Measurements from ENCODE around the gene TMPRSS15.
"Not testable (repeated sequence)": the region's sequence is repeated elsewhere in the genome, so short reads cannot be mapped to it uniquely, and the experiment has no call there.

The TMPRSS15 gene

DNA sequence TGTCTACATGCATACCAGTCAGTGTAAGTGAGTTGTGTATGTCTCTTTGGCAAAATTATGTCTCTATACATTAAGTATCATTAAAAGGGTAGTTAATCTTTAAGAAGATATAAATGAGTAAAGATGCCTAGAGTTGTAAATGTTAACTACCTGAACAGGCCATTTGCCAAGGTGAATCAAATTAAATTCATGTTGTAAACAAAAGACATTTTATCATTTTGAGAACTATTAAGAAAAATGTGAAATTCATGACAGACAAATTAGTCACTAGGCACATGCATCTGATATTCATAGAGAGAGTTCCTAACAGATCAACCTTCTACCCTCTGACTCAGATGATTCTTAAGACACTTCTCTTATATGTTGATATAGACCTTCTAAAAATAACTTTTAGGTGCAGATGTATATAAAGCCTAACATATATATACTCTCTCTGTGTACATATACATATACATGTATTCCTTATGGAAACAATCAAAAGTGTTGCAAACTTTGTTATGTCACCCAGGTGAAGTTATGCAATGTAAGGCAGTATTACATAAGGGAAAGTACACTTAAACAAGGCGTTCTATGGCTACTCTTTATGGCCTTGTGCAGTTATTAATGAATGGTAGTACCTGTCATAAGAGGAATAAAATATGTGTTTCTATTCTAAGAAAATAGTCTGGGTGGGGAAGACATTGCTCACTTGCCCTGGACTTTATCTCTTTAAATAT lies at the start of gene TMPRSS15:
Gene TMPRSS15 (minus strand): TSS at position 51 of the 716 bp plus-strand sequence. CDS start 163 bp downstream, outside the sequence.
- DNase-seq, result no peak

DNA sequence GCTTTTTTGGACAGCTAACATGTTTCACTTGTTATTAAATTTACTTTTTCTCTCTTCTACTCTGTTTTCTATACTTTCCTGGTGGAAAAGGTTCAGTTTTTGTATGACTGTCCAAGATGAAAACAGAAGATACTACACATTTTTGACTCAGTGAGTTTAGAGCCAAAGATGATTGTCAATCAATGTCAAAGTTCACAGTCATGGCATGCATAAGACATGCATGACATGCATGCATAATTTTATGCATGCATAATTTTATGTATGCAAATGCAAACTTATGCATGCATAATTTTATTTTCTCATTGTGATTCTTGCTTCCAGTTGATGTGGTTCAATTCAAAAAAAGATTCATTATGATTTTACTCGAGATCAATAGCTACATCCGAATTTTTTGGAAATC lies 48.1 kb upstream of the TMPRSS15 start:
- DNase-seq, result no peak

DNA sequence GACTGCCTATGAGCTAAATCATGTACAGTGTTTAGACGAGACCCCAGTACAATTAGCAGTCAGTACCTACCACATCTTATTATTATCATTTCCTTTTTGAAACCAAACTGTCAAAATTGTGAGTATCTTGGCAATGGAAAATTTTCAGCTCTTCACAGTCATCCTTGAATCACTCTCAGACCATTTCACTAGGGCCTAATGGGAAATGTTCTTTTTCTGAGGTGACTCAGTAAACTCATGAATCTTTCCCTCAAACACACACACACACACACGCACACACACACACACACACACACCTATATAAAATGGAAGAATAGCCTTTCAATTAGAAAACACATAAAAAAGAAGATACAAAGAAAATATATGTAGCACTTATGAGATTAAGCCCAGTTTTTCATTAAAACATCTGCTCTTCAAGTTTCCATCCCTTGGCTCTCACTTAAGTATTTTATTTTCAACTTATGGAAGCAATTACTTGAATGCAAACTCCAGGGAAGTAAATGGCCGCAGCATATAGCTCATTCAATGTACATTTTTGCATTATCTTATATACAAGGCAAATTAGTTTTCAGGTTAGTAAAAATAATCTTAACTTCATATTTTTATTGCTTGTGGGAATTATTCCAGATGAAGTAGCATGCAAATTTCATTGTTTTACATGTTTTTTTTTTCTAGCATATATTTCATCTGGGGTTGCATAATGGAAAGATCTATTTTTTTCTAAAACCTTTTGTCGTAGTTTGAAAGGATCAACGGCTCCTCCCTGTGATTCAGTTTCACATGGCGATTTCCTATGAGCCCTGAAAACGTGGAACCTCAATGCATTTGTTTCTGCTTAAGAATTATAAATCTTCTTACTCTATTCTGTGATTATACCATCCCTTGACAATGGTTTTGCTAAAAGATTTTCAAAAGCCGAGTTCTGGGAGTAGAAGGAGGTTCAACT lies 46.3 kb upstream of the TMPRSS15 start:
- DNase-seq, result peak; percentile 31

DNA sequence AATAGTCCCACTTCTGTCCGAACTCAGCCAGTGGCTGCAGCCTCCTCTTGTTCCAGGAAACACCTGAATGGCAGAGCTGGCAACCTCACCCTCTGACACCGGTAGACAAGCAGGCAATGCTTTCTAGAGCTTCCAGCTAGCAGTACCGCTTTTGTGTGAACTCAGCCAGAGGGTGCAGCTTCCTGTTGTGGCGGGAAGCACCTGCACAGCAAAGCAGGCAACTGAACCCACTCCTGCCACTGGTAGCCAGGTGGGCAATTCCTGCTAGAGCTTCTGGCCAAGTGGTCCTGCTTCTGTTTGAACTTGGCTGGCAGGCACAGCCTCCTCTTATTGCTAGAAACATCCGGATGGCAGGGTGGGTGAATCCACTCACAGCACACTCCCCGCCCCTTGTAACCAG lies 40.1 kb upstream of the TMPRSS15 start:
- DNase-seq, result peak; percentile 15

GRCh38 chr21:18443085-18443484 lies 39.5 kb upstream of the TMPRSS15 start:
- DNase-seq, result no peak

DNA sequence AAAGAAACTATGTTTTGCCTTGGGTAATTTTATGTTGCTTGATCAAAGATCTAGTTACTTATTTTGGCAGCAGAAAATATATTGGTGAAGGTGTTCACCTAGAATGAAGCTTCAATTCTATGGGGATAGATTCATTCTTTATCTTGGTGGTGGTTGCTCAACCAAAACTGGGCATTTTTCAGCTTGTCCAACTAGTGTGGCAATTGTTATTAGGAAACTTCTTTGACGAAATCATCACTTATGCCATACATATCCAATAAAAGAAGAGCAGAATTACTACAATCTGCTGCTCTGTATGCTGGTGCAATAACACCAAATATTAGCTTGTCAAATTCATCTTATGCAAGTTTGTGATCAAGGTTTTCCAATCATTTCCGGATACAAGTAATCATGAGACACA lies 26.8 kb upstream of the TMPRSS15 start:
- no peak for DNase-seq

DNA sequence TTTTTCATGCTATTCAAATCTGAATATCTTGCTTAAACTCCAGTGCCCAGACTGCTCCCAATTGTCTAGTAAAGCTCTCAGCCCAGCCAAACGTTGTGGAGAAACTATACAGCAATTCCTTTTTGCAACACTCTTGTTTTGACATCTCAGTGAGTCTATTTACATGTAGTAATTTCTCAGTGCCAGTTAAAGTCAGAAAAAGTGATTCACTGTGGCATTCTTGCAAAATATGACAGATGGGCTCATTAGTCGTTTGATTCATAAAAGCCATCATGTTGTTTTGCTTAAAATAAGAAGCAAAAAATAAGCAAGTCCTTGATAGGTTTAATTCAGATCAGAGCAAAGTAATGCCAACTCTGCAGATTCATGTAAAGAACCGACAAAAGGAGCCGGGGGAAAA lies 20.7 kb upstream of the TMPRSS15 start:
- DNase-seq, result no peak

DNA sequence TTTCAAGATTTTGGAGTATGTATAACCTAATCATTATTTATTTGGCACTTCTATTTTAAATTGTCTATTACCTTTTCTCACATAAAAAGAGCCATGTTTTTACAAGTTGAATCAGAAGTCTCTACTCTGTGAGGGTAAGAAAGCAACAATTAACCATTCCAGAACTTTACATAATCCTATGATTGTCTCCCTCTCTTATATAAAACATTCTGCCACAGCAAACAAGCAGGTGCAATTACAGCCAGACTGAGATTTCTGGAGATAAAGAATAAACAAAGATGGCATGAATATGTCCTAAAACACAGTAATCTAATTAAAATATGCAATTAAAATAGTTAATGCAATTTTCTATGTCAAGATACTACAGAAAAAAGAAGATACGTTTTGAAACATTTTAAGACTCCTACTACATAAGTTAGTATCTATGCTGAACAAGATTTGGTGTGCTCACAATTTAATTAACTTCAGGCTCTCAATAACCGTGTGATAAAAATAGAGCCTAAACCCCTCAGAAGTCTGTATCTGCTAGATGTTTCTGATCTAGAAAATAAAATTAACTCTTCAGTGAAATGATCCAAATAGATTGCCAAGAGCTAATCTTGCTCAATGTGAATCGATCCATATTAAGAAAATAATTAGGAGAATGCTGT lies 13.7 kb upstream of the TMPRSS15 start:
- DNase-seq, result no peak

DNA sequence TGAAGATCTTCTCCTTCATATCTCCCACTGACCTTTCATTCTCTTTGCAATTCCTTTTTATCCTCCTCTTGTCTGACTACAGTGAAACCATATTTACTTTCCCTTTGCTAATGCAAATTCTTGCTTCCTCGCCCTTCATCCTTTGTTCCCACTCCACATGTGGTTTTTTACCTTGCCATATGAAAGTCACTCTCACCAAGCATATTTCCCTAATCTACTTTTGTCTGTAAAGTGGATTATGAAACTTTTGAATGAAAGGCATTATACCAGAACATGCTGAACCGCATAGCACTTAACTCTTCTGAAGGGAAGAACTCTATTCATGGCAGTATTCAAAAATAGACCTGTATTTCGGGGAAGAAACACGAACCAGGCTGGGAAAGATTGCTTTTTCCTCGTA lies 8.0 kb upstream of the TMPRSS15 start:
- no peak for DNase-seq

DNA sequence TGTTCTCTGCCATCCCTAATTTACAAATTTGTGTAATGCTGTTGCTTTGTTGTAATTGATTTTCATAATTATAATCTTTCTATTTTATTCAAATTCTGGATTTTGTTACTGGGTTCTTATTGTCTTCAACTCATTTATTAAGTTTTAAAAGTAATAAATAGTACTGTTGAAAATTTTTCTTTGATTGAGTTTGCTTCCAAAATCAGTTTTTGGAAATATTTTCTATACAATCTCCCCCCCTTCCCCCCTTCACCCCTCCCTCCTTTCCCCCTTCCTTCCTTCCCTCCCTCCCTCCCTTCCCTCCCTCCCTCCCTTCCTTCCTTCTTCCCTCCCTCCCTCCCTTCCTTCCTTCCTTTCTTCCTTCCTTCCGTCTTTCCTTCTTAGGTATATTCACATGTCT lies 6.0 kb upstream of the TMPRSS15 start:
- DNase-seq, result no peak

GRCh38 chr21:18398843-18399242 lies 4.7 kb downstream of the TMPRSS15 start:
- no peak for DNase-seq

GRCh38 chr21:18387994-18388393 lies 15.6 kb downstream of the TMPRSS15 start:
- no peak for DNase-seq

DNA sequence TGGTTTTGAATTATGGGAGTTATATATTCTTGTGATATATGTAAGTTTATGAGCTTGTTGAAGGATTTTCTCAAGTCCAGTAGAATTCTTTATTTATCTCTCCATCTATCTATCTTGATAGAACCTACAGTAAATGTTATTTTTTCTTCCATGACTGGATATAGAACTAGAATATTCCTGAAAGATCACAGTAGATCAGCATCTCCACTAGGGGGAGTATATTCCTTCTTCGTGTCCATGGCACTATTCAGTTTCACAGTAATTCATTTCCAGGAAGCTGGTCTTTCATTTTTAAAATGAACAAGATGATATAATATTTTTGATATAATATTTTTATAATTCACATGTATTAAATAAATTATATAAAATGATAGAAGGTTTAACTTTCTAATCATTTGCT lies 18.8 kb downstream of the TMPRSS15 start:
- DNase-seq, result no peak

DNA sequence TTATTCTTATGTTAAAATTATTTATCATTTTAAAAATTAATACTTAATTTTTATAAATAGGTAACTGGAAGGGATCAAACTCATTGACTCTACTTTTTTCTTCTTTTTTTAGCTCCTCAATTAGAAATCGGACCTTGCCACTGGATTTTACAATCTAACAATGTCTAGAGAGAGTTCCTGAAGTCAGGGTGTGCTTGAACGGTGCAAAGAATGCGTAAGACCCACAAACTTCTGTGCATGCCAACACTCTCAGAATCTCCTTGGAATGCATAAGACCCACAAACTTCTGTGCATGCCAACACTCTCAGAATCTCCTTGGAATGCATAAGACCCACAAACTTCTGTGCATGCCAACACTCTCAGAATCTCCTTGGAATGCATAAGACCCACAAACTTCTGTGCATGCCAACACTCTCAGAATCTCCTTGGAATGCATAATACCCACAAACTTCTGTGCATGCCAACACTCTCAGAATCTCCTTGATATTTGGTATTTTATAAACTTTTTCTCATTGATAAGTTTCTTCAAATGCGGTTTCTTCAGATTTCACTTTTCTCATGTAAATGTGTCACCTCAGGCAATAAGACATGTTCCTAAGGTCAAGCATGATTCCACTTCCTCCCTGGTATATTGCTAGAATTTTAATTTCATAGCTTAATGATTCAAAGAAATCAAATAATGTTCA lies 20.5 kb downstream of the TMPRSS15 start:
- not testable (repeated sequence) for DNase-seq

- no peak for DNase-seq
Observed at GRCh38 chr21:18382141-18382540, 21.4 kb downstream of the TMPRSS15 start.

DNA sequence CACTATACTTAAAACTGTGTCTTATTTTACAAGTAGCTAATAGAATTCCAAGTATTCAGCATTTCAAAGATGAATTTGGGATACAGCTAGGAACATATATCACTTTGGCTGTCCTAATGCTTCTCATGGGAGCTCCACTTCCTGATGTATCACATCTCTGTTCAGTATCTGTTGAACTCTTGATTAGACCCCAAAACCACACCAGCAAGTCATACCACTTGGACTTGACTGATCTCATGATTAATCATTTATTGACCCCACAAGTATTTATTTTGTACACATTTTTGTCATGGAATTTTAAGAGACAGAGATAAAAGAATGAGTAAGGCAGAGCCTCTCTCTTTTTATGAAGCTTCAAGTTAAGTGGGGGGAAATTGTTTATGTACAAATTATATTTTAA lies 30.0 kb downstream of the TMPRSS15 start:
- no peak for DNase-seq

DNA sequence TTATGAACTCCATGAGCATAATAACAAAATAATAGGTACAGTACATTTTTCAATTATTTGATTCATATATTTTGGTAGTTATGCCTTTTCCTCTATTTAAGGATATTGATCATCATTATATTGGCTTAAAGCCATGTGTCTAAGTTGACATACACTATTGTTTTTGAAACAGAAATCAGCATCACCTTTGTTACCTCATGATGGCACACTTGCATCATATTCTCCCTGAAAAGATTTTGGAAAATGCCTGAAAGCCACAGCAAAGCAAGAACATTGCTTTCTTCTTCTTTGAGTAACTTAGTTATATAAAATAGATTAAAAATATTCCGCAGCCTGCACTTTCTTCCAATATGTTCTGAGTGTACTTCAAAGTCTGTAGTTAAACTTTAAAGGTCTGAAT lies 33.3 kb downstream of the TMPRSS15 start:
- no peak for DNase-seq

DNA sequence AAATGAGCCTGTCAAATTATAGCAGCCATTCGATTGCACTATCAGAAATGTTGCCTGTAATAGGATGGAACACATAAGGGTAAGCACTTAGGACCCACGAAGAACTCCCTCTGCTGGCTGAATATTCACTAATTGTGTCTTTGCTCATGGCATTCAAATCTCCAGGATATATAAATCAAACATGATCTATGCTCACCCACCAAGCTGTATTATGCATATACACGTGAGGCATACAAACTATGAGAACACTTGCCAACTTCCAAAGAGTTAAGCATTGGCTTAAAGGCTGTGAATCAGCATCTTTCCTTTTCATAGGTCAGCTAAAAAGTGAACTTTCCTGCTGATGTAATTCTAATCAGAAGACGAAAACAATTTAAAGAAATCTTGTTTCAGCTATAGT lies 34.5 kb downstream of the TMPRSS15 start:
- no peak for DNase-seq

DNA sequence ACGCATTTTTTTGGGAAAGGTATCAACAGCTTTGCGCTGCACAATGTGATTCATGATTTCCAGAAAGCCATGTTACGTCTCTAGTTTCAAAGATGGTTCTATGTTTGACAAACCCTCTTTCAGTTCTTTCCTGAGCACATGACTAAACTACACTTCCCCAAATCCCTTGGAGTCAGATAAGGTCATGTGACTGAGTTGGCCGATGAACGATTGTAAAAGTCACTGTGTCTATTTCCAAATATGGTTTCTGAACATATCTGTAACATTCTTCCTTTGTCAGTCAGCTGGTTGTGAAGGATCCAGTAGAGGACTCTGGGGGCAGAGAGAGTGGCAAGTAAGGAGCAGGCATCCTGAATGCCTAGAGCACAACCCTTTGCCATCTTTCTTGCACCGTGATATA lies 35.4 kb downstream of the TMPRSS15 start:
- DNase-seq, result no peak

- DNase-seq, result no peak
Observed at GRCh38 chr21:18356801-18357200, 46.8 kb downstream of the TMPRSS15 start.

GRCh38 chr21:18354947-18355346 lies 48.6 kb downstream of the TMPRSS15 start:
- no peak for DNase-seq

DNA sequence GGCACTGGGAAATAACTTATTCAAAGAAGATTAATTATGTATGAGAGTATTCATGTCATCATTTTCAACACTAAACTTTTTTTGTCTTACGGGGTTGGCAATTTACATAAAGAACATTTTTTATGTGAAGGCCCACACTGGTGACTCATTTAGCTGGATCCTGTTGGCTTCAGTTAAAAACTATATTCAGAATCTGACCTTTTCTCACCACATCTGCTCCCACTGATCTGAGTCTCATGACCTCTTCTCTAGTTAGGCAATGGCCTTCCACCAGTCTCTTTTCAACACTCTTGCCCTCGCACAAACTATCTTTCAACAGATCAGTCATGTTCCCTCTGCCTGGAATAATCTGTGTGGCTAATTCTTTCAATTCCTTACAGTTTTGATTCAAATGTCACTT lies 53.4 kb downstream of the TMPRSS15 start:
- no peak for DNase-seq

DNA sequence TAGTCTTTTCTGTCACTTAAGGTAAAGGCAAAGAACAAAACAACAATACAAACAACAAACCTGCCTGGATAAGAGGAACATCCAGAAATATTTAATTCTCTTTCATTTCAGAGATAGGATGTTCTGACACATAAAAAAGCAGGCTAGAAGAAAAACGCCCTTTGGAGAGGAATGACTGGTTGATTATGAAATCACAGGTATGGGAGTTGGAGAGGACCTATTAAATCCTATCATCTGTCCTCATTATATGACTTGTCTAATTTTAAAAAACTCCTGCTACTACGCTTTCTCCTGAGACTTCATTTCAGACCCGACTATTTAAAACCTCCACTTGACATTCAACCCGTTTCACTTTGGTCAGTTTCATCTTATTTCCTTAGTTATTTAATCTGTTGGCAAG lies 54.1 kb downstream of the TMPRSS15 start:
- no peak for DNase-seq

Data from right hindlimb (tissue), 1 donor.